Stimulated activated CD4-positive, alpha-beta T cell treated with anti-CD3 and anti-CD28 coated beads, Interleukin-15, amount 100 ng/mL, for 24 hours (primary cell): ENCODE data around the gene PIR.

Experiments used
- DNase-seq: peaks from one replicate; pipeline ENCODE4 v3.0.0-alpha.2; 2020

PIR gene

DNA sequence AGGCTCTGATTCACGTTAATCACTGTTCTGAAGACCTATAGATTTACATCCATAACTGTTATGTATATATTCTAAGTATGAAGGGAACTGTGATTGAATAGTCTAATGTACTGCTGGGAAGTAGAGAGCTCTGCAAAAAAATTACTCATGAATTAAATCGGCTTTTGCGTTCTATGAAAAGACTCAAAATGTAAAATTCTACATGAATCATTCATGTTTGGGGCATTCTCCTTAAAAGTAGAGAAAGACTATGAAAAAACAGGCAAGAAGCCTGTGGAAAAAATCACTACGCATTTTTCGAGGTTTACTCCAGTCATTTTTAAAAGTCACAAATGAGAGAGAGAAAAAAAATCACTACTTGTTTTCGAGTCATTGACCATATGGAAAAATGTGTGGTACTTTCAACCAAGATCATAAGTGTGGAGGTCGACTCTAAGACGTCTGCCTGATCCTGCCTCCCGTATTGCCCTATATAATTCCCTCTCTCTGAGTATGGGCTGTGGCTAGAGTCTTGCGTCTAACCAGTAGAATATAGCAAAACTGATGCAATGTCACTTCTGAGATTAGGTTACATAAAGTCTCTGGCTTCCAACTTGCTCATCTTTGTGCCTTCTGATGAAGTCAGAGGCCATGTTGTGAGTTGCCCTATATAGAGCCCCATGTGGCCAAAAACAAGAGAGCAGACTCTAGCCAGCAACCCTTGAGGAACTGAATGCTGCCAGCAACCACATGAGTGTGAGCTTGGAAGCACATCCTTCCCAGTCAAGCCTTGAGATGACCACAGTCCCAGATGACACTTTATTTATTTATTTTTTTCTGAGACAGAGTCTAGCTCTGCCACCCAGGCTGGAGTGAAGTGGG, 76.8 kb downstream of the PIR start:
- DNase-seq: no peak

GRCh38 chrX:15413101-15413500, 80.0 kb downstream of the PIR start:
- DNase-seq: no peak

DNA sequence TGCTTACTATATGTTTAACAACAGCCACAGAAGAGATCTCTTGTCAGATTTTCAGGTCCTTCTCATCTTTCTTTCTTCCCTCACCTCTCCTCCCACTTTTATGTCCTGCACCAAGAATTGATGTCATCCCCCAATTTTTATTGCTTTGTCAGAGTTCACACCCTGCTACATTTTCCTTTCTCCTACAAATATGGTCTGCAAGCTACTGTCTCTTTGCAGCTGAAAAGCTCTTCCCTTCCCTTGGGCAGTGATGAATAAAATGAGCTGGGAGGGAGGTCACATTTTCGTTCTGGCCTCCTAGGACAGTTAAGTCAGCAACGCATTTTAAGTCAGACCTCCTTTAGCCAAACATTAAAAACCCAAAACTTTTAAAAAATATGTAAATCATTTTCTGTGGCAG, 82.2 kb downstream of the PIR start:
- DNase-seq: no peak

- DNase-seq: no peak
Observed at GRCh38 chrX:15410430-15410829, 82.7 kb downstream of the PIR start.

- no peak for DNase-seq
Observed at GRCh38 chrX:15405846-15406245, 87.3 kb downstream of the PIR start.

DNA sequence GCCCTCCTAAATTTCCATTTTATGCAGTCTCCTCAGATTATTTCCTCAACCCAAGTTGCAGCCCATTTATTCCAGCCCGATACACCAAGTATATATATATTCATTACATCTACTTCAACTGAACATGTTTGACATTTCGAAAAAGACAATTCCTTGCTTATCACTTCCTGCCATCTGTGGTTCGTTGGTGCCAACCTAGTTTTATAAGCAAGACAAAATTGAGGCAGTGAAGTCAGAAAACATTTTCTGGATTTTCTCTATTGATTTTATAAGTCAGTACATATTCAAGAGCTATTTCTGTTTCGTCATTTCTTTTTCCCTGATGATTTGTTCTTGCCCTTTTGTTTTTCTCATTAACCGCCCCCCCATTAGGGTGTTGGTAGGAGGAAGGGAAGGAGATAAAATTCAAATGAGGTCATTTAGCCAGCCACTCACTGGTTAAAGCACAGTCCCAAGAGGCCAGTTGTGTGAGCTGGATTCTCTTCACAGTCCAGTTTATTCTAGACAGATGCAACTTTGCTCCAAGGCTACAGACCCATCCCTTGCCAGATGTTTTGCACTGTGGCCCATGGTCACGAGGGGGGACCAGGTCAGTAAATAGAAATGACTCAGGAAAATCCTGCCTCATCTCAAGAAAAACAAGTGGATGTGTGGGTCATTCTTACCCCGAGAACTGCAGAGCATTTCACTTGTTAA, 88.6 kb downstream of the PIR start:
- no peak for DNase-seq

DNA sequence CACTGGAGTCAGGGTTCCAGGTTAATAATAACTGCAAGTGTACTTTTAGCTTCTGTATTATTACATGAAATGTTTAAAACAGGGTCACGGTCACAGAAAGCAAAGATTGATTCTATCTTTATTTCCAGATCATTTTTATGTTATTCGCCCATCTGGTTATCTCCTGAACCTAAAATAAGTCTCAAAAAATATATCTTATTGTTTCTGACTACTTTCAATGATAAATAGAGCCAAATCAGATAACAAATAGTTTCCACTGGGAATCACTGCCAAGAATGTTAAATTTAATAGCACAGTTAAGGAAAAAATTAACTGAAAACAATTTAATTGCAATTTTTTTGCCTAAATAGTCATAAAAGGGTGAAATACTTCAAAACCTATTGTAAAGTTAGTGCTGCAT, 91.8 kb downstream of the PIR start:
- DNase-seq: no peak

DNA sequence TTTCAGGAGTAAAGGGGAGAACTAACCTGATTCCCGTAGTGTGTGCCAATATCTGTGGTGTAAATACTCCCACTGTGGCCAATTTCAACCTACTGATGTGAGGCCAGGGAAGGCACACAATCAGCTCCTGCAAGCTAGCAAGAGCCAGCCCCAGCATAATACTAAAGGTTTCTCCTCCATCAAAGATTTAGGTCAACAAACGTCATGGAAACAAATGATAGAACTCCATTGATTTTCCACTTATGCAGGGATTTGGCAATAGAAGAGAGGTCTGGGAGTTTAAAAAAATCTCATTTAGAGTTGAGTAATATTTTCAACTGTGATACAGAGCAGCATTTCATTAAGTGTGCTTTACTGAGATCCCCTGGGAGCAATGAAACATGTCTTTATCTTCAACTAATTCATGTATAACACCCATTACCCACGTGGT, 93.2 kb downstream of the PIR start:
- no peak for DNase-seq

- DNase-seq: no peak
Observed at GRCh38 chrX:15398874-15399273, 94.3 kb downstream of the PIR start.

- DNase-seq: no peak
Observed at GRCh38 chrX:15395789-15396188, 97.3 kb downstream of the PIR start.

- no peak for DNase-seq
Observed at GRCh38 chrX:15391850-15392249, 101.3 kb downstream of the PIR start.

DNA sequence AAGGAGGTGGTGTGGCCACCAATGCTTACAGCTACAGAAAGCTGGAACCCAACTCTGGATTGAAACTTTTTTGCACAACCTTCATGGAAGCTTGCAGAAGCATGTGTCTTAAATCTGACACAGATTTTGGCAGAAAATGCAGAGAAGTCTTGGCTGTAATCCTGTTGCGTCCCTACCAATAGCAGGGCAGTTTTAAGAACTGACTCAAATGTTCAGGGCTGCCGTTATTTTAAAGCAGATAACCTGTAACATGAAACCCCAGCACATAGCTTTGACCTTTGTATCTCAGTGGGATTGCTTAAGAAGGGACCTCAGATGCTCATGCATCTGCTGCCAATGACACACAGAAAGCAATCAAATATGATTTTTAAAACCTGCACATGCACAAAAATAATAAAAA, 108.8 kb downstream of the PIR start, which contains the start of gene VEGFD:
VEGFD (minus strand) TSS at position 110 of the 400 bp plus-strand sequence. CDS start 467 bp downstream, outside the sequence.
- no peak for DNase-seq

DNA sequence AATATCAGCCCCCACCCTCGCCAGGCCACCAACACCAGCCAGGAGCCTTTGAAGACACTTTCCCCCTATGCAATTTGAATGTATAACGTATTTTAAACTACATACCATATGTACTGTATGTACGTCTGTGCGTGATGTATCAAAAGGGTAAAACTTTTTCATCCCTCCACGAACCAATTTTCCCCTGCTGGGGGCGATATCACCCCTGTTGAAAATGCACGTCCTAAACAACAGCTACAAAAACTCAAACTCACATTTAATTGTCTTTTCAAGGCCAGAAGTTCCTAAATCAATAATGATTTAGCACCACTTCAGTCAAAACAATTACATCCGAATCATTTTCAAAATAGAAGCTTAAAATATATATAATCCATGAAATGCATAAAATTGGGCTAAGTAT, 110.3 kb downstream of the PIR start:
- no peak for DNase-seq

- DNase-seq: no peak
Observed at GRCh38 chrX:15376956-15377355, 116.2 kb downstream of the PIR start.

DNA sequence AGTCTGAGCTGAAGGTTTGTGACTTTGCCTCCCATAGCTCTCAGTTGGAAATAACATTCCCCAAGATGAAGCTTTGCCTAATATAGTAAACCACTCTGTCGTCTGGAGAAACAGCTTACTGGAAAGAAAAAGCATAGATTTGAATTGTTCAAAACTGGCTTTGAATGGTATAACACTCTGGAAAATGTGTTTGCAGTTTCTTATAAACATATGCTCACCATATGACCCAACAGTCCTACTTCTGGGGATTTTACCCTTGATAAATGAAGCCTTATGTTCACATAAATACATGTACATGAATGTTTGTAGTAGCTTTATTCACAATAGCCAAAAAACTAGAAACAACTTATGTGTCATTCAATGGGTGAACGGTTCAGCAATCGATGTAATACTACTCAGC, 119.2 kb downstream of the PIR start:
- DNase-seq: no peak

- no peak for DNase-seq
Observed at GRCh38 chrX:15366506-15367352, 126.4 kb downstream of the PIR start.

- no peak for DNase-seq
Observed at GRCh38 chrX:15359701-15360100, 133.4 kb downstream of the PIR start.

DNA sequence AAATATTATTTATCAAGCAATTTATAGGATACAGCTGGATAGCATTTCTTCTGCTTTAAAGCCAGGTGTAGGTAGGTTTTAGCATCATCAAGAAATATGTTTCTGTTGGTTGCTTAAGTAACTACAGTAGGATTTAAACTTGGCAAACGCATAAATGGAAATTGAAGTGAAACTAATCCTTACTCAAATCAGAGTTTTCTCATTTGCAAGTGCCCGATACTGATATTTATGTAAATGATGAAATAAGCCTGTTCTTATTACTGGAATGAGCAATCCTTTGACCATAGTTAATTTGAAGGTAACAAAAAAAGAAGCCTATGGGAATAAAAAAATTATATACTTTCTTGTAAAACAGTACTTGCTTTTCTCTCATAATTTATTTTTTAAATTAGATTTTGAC, 134.6 kb downstream of the PIR start:
- no peak for DNase-seq

GRCh38 chrX:15356444-15356843, 136.7 kb downstream of the PIR start:
- no peak for DNase-seq

DNA sequence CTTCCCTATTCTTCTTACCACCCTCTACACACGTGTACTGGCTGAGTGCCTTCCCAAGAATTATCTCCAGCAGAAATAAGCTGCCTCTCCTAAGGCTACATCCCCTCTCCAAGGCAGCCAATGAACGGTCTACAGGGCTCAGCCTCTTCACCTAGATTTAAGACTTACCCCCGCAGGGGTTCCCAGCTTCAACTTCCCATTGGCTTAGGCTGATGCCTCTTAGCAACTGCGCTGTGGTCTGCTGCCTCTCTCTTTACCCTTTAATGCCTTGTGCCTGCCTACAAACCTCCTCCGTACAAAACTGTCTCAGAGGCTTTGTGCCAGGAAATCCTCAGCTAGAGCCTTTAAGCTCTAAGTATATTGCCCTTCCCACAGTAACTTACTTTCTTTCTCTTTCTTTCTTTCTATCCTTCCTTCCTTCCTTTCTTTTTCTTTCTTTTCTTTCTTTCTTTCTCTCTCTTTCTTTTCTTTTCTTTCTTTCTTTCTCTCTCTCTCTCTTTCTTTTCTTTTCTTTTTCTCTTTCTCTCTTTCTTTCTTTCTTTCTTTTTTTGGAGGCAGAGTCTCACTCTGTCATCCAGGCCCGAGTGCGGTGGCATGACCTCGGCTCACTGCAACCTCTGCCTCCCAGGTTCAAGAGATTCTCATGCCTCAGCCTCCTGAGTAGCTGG, 142.7 kb downstream of the PIR start:
- DNase-seq: no peak

GRCh38 chrX:15349046-15349445, 144.1 kb downstream of the PIR start:
- peak; percentile 4 for DNase-seq

- no peak for DNase-seq
Observed at GRCh38 chrX:15345976-15346375, 147.2 kb downstream of the PIR start.

DNA sequence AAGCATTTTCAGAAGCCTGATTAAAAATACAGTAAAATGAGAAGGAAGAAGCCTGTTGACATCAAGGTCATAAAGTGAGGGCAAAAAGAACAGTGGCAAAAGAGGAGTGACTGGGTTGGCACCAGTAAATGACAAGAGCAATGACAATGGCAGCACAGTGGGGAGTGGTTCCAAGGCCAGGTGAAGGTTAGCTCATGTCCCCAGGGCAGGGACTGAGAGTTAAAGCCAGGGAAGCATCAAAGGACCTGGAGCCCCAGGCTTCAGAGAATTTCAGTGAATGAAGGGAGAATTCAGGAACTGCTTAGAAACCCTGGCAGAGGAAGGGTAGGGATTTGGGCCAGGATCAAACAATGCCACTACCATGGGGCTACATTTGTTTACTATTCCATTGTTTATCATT, 149.0 kb downstream of the PIR start:
- no peak for DNase-seq
